RWPE2 (cell line): ENCODE measurements around the gene GRM4.
A peak's percentile ranks its signal among the peaks of the same experiment; 100 is the strongest.

Experiments used
- ATAC-seq: fragments of 200-7000 bp; cut with Tn5 transposase; 3 replicates; pipeline ENCODE4 v1.9.1; 2021; ENCODE audit warnings: low read depth
- DNase-seq: peaks from one replicate; pipeline ENCODE4 v3.0.0-alpha.2; 2020; ENCODE audit warnings: low spot score
- H3K27ac ChIP-seq: fragments of 450-650 bp; 2 replicates; pipeline ENCODE4 v1.5.1; 2017; ENCODE audit warnings: mild to moderate bottlenecking; ENCODE audit not compliant: poor library complexity, severe bottlenecking
- H3K27me3 ChIP-seq: fragments of 250-450 bp; sonication (Bioruptor Pico); 2 replicates; pipeline ENCODE4 v1.5.1; 2021; ENCODE audit warnings: mild to moderate bottlenecking, moderate library complexity; ENCODE audit not compliant: insufficient read depth, poor library complexity, severe bottlenecking
- H3K36me3 ChIP-seq: fragments of 250-450 bp; sonication (Bioruptor Pico); 2 replicates; pipeline ENCODE4 v1.5.1; 2020; ENCODE audit warnings: low read depth, mild to moderate bottlenecking, moderate library complexity
- H3K4me1 ChIP-seq: fragments of 250-450 bp; sonication (Bioruptor Pico); 2 replicates; pipeline ENCODE4 v1.5.1; 2021; ENCODE audit warnings: mild to moderate bottlenecking, moderate library complexity; ENCODE audit not compliant: insufficient read depth, poor library complexity, severe bottlenecking
- H3K4me3 ChIP-seq: fragments of 250-450 bp; sonication (Bioruptor Pico); 2 replicates; pipeline ENCODE4 v1.5.1; 2021; ENCODE audit warnings: mild to moderate bottlenecking, moderate library complexity; ENCODE audit not compliant: severe bottlenecking
- H3K9me3 ChIP-seq: fragments of 250-450 bp; sonication (Bioruptor Pico); 2 replicates; pipeline ENCODE4 v1.5.1; 2021; ENCODE audit warnings: mild to moderate bottlenecking, moderate library complexity; ENCODE audit not compliant: severe bottlenecking
- CTCF ChIP-seq: fragments of 450-650 bp; IDR thresholded peaks from one replicate; pipeline ENCODE4 v1.5.1; 2017; ENCODE audit warnings: mild to moderate bottlenecking, moderate library complexity; ENCODE audit not compliant: poor library complexity, severe bottlenecking

Gene GRM4

GRCh38 chr6:34146801-34147592 is 1.1 kb upstream of the GRM4 start:
- peak; percentile 32 for DNase-seq
- Histone ChIP-seq H3K4me1 (no peaks in the 10 kb centered on the region), H3K27ac (no peak overlapping the region), H3K9me3 (no peaks in the 10 kb centered on the region), H3K27me3 (peaks cover 25% of the 10 kb centered on the region), H3K4me3 (no peak overlapping the region), H3K36me3 (no peaks in the 10 kb centered on the region)
- no peak for TF ChIP-seq CTCF
- no peak for ATAC-seq

- no peaks in the 10 kb centered on the region for H3K4me1 ChIP-seq
- peaks cover 27% of the 10 kb centered on the region for H3K27me3 ChIP-seq
- DNase-seq: peak; percentile 59
These were observed 496 bp downstream of the GRM4 start for GRCh38 chr6:34145161-34146020.

GRCh38 chr6:34144581-34145160 is 1.2 kb downstream of the GRM4 start:
- no peaks in the 10 kb centered on the region for H3K9me3 ChIP-seq
- peak overlapping the region; percentile 23 for H3K4me3 ChIP-seq
- no peaks in the 10 kb centered on the region for H3K4me1 ChIP-seq
- TF ChIP-seq CTCF: no peak
- no peak overlapping the region for H3K27ac ChIP-seq
- ATAC-seq (no peak), DNase-seq (peak; percentile 55)
- no peaks in the 10 kb centered on the region for H3K36me3 ChIP-seq
- peaks cover 27% of the 10 kb centered on the region for H3K27me3 ChIP-seq

More at GRCh38 chr6:34145161-34146020, 496 bp downstream of the GRM4 start:
- no peak overlapping the region for H3K27ac ChIP-seq
- TF ChIP-seq CTCF: no peak
- peak; percentile 66 for ATAC-seq
- H3K4me3 ChIP-seq: peak overlapping the region; percentile 23
- no peaks in the 10 kb centered on the region for H3K9me3 ChIP-seq
- no peaks in the 10 kb centered on the region for H3K36me3 ChIP-seq

- H3K4me3 ChIP-seq: peak overlapping the region; percentile 23
- peaks cover 27% of the 10 kb centered on the region for H3K27me3 ChIP-seq
- DNase-seq: peak; percentile 59
- H3K27ac ChIP-seq: no peak overlapping the region
- H3K9me3 ChIP-seq: no peaks in the 10 kb centered on the region
- peak; percentile 16; the same call in 1 of the 3 replicates for ATAC-seq
- TF ChIP-seq CTCF: no peak
- H3K36me3 ChIP-seq: no peaks in the 10 kb centered on the region
- no peaks in the 10 kb centered on the region for H3K4me1 ChIP-seq
These were observed 1.9 kb downstream of the GRM4 start for GRCh38 chr6:34143884-34144580.
